AG04450 (cell line): ENCODE results near the gene FGGY. TPM values are rescaled to one million over a fixed set of nuclear protein-coding genes. Genes with fewer than 3 reads are reported as not detected.

Experiments used
- CTCF ChIA-PET: fragments of 300-600, 350-600 bp; formaldehyde crosslinking; extraction: SDS; loops from one replicate; lab custom pipeline; 2022; ENCODE audit warnings: antibody characterized with exemption, inconsistent platforms; lab: Charles Lee
- POLR2A ChIA-PET: fragments of 350-600 bp; formaldehyde crosslinking; extraction: SDS; loops from one replicate; lab custom pipeline; 2021; ENCODE audit warnings: antibody characterized with exemption, inconsistent platforms; lab: Yijun Ruan, JAX
- DNase-seq: peaks from one replicate; pipeline ENCODE4 v3.0.0-alpha.2; 2011; ENCODE audit warnings: low read depth, low spot score
- H3K27ac ChIP-seq: one replicate; pipeline ENCODE4 v1.5.1; 2012; ENCODE audit warnings: low read depth, low read length, control low read depth
- H3K27me3 ChIP-seq: one replicate; pipeline ENCODE4 v1.6.0; 2012; ENCODE audit warnings: low read length; ENCODE audit not compliant: control insufficient read depth, insufficient read depth
- H3K4me3 ChIP-seq: 2 replicates; pipeline ENCODE4 v1.5.1; 2011; ENCODE audit warnings: mild to moderate bottlenecking, low read depth, low read length, control low read depth
- H3K9me3 ChIP-seq: 2 replicates; pipeline ENCODE4 v1.5.1; 2012; ENCODE audit warnings: low read length; ENCODE audit not compliant: control insufficient read depth, insufficient read depth
- polyA plus RNA-seq: library from polyadenylated mRNA; depleted of rRNA; stranded (reverse); fragments of >200 nt; gene quantifications from 2 replicates; pipeline ENCODE4 v1.2.3, GENCODE V29; 2011
- TF ChIP-seq, protein P1 (sequence below): IDR thresholded peaks from 2 replicates; pipeline ENCODE4 v1.5.1; 2011; ENCODE audit warnings: low read depth, low read length, control low read depth, inconsistent platforms

FGGY gene
- polyA plus RNA-seq, 1 experiment = 11.8 TPM

GRCh38 chr1:59601041-59601441 is 304.1 kb downstream of the FGGY start:
- POLR2A ChIA-PET = interaction anchor here (0.7 kb wide), 1 partner anchor 365 kb away, joined by 6 read pairs; no protein-coding TSS in a partner anchor

GRCh38 chr1:59601811-59602210 is 304.9 kb downstream of the FGGY start:
- H3K4me3 ChIP-seq = no peak overlapping the region
- ChIA-PET CTCF (interaction anchor here (1.5 to 4.0 kb wide), 2 partner anchors 52 to 97 kb away, joined by 3 to 14 read pairs; no protein-coding TSS in a partner anchor), POLR2A (no interaction called here)
- no peaks in the 10 kb centered on the region for H3K9me3 ChIP-seq
- DNase-seq = no peak
- no peak overlapping the region for H3K27ac ChIP-seq
- TF ChIP-seq, protein P1, sequence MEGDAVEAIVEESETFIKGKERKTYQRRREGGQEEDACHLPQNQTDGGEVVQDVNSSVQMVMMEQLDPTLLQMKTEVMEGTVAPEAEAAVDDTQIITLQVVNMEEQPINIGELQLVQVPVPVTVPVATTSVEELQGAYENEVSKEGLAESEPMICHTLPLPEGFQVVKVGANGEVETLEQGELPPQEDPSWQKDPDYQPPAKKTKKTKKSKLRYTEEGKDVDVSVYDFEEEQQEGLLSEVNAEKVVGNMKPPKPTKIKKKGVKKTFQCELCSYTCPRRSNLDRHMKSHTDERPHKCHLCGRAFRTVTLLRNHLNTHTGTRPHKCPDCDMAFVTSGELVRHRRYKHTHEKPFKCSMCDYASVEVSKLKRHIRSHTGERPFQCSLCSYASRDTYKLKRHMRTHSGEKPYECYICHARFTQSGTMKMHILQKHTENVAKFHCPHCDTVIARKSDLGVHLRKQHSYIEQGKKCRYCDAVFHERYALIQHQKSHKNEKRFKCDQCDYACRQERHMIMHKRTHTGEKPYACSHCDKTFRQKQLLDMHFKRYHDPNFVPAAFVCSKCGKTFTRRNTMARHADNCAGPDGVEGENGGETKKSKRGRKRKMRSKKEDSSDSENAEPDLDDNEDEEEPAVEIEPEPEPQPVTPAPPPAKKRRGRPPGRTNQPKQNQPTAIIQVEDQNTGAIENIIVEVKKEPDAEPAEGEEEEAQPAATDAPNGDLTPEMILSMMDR = no peak
- no peaks in the 10 kb centered on the region for H3K27me3 ChIP-seq

More at GRCh38 chr1:59601041-59601441, 304.1 kb downstream of the FGGY start:
- no peaks in the 10 kb centered on the region for H3K9me3 ChIP-seq
- TF ChIP-seq, protein P1 = no peak
- no peak for DNase-seq
- H3K27ac ChIP-seq = no peak overlapping the region
- H3K27me3 ChIP-seq = no peaks in the 10 kb centered on the region
- CTCF ChIA-PET = interaction anchor here (1.5 to 4.0 kb wide), 2 partner anchors 51 to 98 kb away, joined by 3 to 14 read pairs; no protein-coding TSS in a partner anchor
- H3K4me3 ChIP-seq = no peak overlapping the region

- TF ChIP-seq, protein P1 = no peak
- no peaks in the 10 kb centered on the region for H3K27me3 ChIP-seq
- DNase-seq = no peak
- H3K9me3 ChIP-seq = no peaks in the 10 kb centered on the region; the same call in 1 of the 2 replicates
- CTCF ChIA-PET = interaction anchor here (4.0 kb wide), 1 partner anchor 95 kb away, joined by 14 read pairs; no protein-coding TSS in a partner anchor
- no peak overlapping the region for H3K4me3 ChIP-seq
- no peak overlapping the region for H3K27ac ChIP-seq
- POLR2A ChIA-PET = interaction anchor here (0.6 kb wide), 1 partner anchor 75 kb away, joined by 4 read pairs; no protein-coding TSS in a partner anchor
Measured at GRCh38 chr1:59604191-59604590, 307.3 kb downstream of the FGGY start.

GRCh38 chr1:59605184-59605583 is 308.3 kb downstream of the FGGY start:
- POLR2A ChIA-PET = interaction anchor here (0.6 kb wide), 1 partner anchor 78 kb away, joined by 3 read pairs; no protein-coding TSS in a partner anchor
- CTCF ChIA-PET = interaction anchor here (1.1 kb wide), 2 partner anchors 51 to 94 kb away, joined by 3 to 4 read pairs; no protein-coding TSS in a partner anchor
- no peak overlapping the region for H3K4me3 ChIP-seq
- no peaks in the 10 kb centered on the region for H3K27me3 ChIP-seq
- H3K9me3 ChIP-seq = no peaks in the 10 kb centered on the region; the same call in 1 of the 2 replicates
- TF ChIP-seq, protein P1 = no peak
- DNase-seq = no peak
- no peak overlapping the region for H3K27ac ChIP-seq

- CTCF ChIA-PET = interaction anchor here (1.1 to 1.2 kb wide), 3 partner anchors 10 to 94 kb away, joined by 3 to 4 read pairs (median 4); no protein-coding TSS in a partner anchor
- Histone ChIP-seq H3K27me3 (no peaks in the 10 kb centered on the region), H3K27ac (no peak overlapping the region), H3K4me3 (no peak overlapping the region), H3K9me3 (peaks cover 4% of the 10 kb centered on the region)
- POLR2A ChIA-PET = interaction anchor here (0.6 kb wide), 1 partner anchor 77 kb away, joined by 3 read pairs; no protein-coding TSS in a partner anchor
- TF ChIP-seq, protein P1 = no peak
- DNase-seq = peak; percentile 26
Measured at GRCh38 chr1:59605761-59606160, 308.9 kb downstream of the FGGY start.
